ENCODE data around the gene CD24. TPM values are rescaled to one million over a fixed set of nuclear protein-coding genes. Genes with fewer than 3 reads are reported as not detected.

CD24 gene
- total RNA-seq, 1 experiment from 2014 or later = 1,551 TPM

GRCh38 chr6:106966229-106966628, 8.3 kb downstream of the CD24 start:
- no peak overlapping the region for H3K4ac ChIP-seq (ENCODE audit: low read depth, low read length)
- no peaks in the 10 kb centered on the region for H3K4me1 ChIP-seq (ENCODE audit: insufficient read depth, low read length)
- Mint-ChIP-seq H3K27me3 (ENCODE audit: low read depth) (no peaks in the 10 kb centered on the region), H3K27ac (no peak overlapping the region), H3K9me3 (no peaks in the 10 kb centered on the region), H3K4me1 (peaks cover 0 to 4% of the 10 kb centered on the region in 2 experiments; a peak in 3 of 4 replicates), H3K36me3 (ENCODE audit: insufficient read depth in 1 of 3, low read depth in 3 of 3) (peaks cover 13 to 29% (median 20%) of the 10 kb centered on the region in 3 experiments; a peak in 6 of 7 replicates), H3K4me3 (no peak overlapping the region)
- no peak overlapping the region for H2BK20ac ChIP-seq (ENCODE audit: low read depth, low read length, poor library complexity, severe bottlenecking)
- no peak overlapping the region for H4K5ac ChIP-seq (ENCODE audit: insufficient read length, low read depth, low read length)
- H3K18ac ChIP-seq (ENCODE audit: insufficient read length, low read depth, low read length) = no peak overlapping the region
- no peak overlapping the region for H3T11ph ChIP-seq (ENCODE audit: low read length)
- no peaks in the 10 kb centered on the region for H4K20me1 ChIP-seq (ENCODE audit: control insufficient read depth, insufficient read depth, insufficient read length)
- no peak overlapping the region for H3K14ac ChIP-seq (ENCODE audit: insufficient read depth, low read length)
- H4K91ac ChIP-seq (ENCODE audit: insufficient read length, low read depth, low read length) = no peak overlapping the region
- no peak overlapping the region for H2AK5ac ChIP-seq (ENCODE audit: insufficient read length, low read length)
- H2BK5ac ChIP-seq (ENCODE audit: insufficient read length, low read length) = no peak overlapping the region
- H3K79me1 ChIP-seq (ENCODE audit: insufficient read depth, low read depth, low read length, poor library complexity, severe bottlenecking) = no peaks in the 10 kb centered on the region
- H2BK12ac ChIP-seq (ENCODE audit: insufficient read length, low read depth, low read length) = no peak overlapping the region
- no peak for DNase-seq
- no peak overlapping the region for H3K23ac ChIP-seq (ENCODE audit: insufficient read length, low read depth, low read length)
- no peaks in the 10 kb centered on the region for H3K23me2 ChIP-seq (ENCODE audit: insufficient read length, low read depth, low read length, poor library complexity, severe bottlenecking)
- no peaks in the 10 kb centered on the region for H3K9me3 ChIP-seq (ENCODE audit: control insufficient read depth, low read depth, low read length)
- peak; percentile 40 for TF ChIP-seq CTCF (conservative IDR thresholded peaks at IDR 0.05)
- no peaks in the 10 kb centered on the region for H3K27me3 ChIP-seq (ENCODE audit: insufficient read depth, low read length)
- no peak overlapping the region for H3K4me2 ChIP-seq (ENCODE audit: insufficient read depth, insufficient read length, low read length)
- no peak overlapping the region for H3K27ac ChIP-seq (ENCODE audit: insufficient read length, low read depth, low read length)
- H3K9ac ChIP-seq (ENCODE audit: extremely low read depth, insufficient read length, low read length) = no peak overlapping the region
- no peak overlapping the region for H3K56ac ChIP-seq (ENCODE audit: insufficient read length, low read depth, low read length)
- no peak overlapping the region for H2BK15ac ChIP-seq (ENCODE audit: low read depth, low read length)
- no peak overlapping the region for H2AFZ ChIP-seq (ENCODE audit: low read length)
- no peak overlapping the region for H2BK120ac ChIP-seq (ENCODE audit: low read depth, low read length, poor library complexity, severe bottlenecking)
- H3K79me2 ChIP-seq (ENCODE audit: insufficient read depth, low read length) = no peaks in the 10 kb centered on the region
- no peak overlapping the region for H4K8ac ChIP-seq (replicated peaks; ENCODE audit: insufficient read length, low read depth, low read length)
- no CpG with 5 or more reads among the region's 1 CpG for WGBS (ENCODE audit: extremely low coverage, insufficient read length, low lambda C conversion rate)

Measured in H9 (cell line).